Loucy (cell line): ENCODE data around the gene RGMA.

Experiments
- EZH2phosphoT487 ChIP-seq: fragments of 200-600 bp; IDR thresholded peaks from 2 replicates; pipeline ENCODE4 v1.6.1; 2018; ENCODE audit warnings: antibody characterized with exemption, mild to moderate bottlenecking, moderate library complexity, borderline replicate concordance
- TF ChIP-seq, protein P1 (sequence below): fragments of 200-600 bp; sonication (generic); conservative IDR thresholded peaks from 2 replicates; pipeline ENCODE4 v1.5.1; 2014; ENCODE audit warnings: mild to moderate bottlenecking, antibody characterized with exemption, low read length

DNA sequence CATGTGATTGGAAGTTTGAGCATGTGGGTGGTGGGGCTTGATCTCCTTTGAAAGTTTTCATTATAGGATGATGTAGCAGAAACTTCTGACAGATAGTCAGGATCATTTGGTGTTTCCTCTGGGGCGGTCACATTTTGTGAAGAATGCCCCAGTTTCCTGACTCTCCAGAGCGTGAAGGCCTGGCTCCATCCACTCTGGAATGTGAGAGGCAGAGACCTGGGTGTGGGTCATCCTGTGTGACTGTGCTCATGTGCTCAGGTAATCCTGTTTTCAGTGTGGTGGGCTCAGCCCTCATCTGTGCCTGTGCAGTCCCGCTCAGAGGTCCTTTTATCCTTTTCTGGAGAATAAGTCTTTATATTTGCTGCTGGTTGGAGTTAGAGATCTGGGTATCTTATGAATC, 81.0 kb downstream of the RGMA start:
- TF ChIP-seq, protein P1, sequence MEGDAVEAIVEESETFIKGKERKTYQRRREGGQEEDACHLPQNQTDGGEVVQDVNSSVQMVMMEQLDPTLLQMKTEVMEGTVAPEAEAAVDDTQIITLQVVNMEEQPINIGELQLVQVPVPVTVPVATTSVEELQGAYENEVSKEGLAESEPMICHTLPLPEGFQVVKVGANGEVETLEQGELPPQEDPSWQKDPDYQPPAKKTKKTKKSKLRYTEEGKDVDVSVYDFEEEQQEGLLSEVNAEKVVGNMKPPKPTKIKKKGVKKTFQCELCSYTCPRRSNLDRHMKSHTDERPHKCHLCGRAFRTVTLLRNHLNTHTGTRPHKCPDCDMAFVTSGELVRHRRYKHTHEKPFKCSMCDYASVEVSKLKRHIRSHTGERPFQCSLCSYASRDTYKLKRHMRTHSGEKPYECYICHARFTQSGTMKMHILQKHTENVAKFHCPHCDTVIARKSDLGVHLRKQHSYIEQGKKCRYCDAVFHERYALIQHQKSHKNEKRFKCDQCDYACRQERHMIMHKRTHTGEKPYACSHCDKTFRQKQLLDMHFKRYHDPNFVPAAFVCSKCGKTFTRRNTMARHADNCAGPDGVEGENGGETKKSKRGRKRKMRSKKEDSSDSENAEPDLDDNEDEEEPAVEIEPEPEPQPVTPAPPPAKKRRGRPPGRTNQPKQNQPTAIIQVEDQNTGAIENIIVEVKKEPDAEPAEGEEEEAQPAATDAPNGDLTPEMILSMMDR, result no peak
- no peak for TF ChIP-seq EZH2phosphoT487
